ENCODE measurements around the gene CHCHD1. TPM values are rescaled to one million over a fixed set of nuclear protein-coding genes. Genes with fewer than 3 reads are reported as not detected.
A peak's percentile ranks its signal among the peaks of the same experiment; 100 is the strongest.
"Not testable (repeated sequence)": the region's sequence is repeated elsewhere in the genome, so short reads cannot be mapped to it uniquely, and the experiment has no call there.

The CHCHD1 gene
- total RNA-seq, 4 donors from 2014 or later: 2.6 to 37.4 (median 17.0) TPM

DNA sequence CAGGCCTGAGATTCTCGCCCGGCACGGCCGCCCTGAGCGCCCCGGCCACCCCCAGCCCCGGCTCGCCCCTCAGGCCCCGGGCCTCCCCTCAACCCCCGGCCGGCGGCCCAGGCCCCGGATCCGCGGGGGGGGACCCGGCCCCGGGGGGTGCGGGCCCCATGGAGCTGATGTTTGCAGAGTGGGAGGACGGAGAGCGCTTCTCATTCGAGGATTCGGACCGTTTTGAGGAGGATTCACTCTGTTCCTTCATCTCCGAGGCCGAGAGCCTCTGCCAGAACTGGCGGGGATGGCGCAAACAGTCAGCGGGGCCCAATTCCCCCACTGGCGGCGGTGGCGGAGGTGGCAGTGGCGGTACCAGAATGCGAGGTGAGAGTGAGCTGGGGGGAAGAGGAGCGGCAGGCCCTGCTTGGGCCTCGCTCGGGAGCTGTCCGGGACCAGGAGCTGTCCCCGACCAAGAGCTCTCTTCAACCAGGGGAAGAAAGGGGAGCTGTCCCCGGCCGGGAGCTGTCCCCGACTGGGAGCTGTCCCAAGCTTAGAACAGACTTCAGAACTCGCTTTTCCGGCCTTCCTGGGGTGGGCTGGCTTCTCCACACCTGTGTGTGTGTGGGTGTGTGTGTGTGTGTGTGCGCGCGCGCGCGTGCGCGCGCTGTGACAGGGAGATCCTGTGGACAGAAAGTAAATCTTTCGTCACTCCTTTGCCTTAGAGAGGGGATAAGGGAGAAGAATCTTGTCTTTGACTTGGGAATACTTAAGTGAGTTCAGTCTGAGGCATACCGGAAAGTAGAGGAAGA, 4.1 kb downstream of the CHCHD1 start:
- H3K4me1 ChIP-seq: peaks cover 19 to 52% (median 40%) of the 10 kb centered on the region in 4 donors
- peak overlapping the region; percentile 90 to 97 (median 94) for H3K27ac ChIP-seq
- peaks cover 0 to 17% (median 8%) of the 10 kb centered on the region in 4 donors for H3K36me3 ChIP-seq
- in situ Hi-C loops (cut with MboI; ENCODE audit: low pct_ligation_motif_present in 1 of 4, low pct_unique_long_range_greater_than_20kb in 1 of 4, low sequenced_read_pairs in 3 of 4) (no loop called here), intact Hi-C loops (cut with DNase I; ENCODE audit: low total_unique reads) (no loop called here)
- 0 to 1% methylated on average over 1 to 43 of the region's 54 CpGs for WGBS, 2 donors (ENCODE audit: low coverage in 1 of 2)
- H3K27me3 ChIP-seq: no peaks in the 10 kb centered on the region
- DNase-seq: peak; percentile 55
- H3K4me3 ChIP-seq: peak overlapping the region; percentile 76 to 95 (median 78)
- TF ChIP-seq POLR2AphosphoS5 (IDR thresholded peaks at IDR 0.05) (no peak), POLR2A (IDR thresholded peaks at IDR 0.05) (no peak), EP300 (IDR thresholded peaks at IDR 0.05; ENCODE audit: low read depth) (no peak)
- TF ChIP-seq, protein P1, sequence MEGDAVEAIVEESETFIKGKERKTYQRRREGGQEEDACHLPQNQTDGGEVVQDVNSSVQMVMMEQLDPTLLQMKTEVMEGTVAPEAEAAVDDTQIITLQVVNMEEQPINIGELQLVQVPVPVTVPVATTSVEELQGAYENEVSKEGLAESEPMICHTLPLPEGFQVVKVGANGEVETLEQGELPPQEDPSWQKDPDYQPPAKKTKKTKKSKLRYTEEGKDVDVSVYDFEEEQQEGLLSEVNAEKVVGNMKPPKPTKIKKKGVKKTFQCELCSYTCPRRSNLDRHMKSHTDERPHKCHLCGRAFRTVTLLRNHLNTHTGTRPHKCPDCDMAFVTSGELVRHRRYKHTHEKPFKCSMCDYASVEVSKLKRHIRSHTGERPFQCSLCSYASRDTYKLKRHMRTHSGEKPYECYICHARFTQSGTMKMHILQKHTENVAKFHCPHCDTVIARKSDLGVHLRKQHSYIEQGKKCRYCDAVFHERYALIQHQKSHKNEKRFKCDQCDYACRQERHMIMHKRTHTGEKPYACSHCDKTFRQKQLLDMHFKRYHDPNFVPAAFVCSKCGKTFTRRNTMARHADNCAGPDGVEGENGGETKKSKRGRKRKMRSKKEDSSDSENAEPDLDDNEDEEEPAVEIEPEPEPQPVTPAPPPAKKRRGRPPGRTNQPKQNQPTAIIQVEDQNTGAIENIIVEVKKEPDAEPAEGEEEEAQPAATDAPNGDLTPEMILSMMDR (IDR thresholded peaks at IDR 0.05): no peak
- H3K9me3 ChIP-seq: no peaks in the 10 kb centered on the region

DNA sequence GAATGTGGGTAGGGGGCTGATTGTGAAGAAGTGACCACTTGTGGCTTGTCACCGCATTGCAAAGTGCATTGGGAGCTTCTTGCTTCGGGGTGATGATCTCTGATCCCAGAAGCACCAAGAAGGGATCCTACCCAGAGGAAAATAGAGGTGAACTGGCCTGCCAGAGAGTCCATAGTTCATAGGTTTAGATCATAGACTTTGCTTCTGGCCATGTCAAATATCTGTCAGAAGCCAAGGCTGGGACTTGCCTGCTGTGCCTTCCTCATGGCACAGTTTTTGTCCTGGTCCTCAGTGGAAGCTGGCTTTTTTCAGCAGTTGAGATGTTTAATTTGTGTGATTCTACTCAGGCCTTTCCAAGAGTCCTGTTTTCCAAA, 4.7 kb downstream of the CHCHD1 start:
- peak overlapping the region; percentile 76 to 95 (median 78) for H3K4me3 ChIP-seq
- intact Hi-C loops (cut with DNase I; ENCODE audit: low total_unique reads): no loop called here
- whole genome bisulfite sequencing, 2 donors (ENCODE audit: low coverage in 1 of 2): 3 to 23% methylated on average over 2 of the region's 2 CpGs
- DNase-seq: no peak
- H3K36me3 ChIP-seq: peaks cover 0 to 23% (median 11%) of the 10 kb centered on the region in 4 donors
- H3K9me3 ChIP-seq: no peaks in the 10 kb centered on the region
- TF ChIP-seq EP300 (IDR thresholded peaks at IDR 0.05; ENCODE audit: low read depth) (no peak), POLR2A (IDR thresholded peaks at IDR 0.05) (no peak), POLR2AphosphoS5 (IDR thresholded peaks at IDR 0.05) (no peak)
- TF ChIP-seq, protein P1 (IDR thresholded peaks at IDR 0.05): no peak
- in situ Hi-C loops (cut with MboI; ENCODE audit: low pct_ligation_motif_present in 1 of 4, low pct_unique_long_range_greater_than_20kb in 1 of 4, low sequenced_read_pairs in 3 of 4): no loop called here
- peak overlapping the region; percentile 90 to 97 (median 94) for H3K27ac ChIP-seq
- no peaks in the 10 kb centered on the region for H3K27me3 ChIP-seq
- H3K4me1 ChIP-seq: peaks cover 18 to 47% (median 36%) of the 10 kb centered on the region in 4 donors

DNA sequence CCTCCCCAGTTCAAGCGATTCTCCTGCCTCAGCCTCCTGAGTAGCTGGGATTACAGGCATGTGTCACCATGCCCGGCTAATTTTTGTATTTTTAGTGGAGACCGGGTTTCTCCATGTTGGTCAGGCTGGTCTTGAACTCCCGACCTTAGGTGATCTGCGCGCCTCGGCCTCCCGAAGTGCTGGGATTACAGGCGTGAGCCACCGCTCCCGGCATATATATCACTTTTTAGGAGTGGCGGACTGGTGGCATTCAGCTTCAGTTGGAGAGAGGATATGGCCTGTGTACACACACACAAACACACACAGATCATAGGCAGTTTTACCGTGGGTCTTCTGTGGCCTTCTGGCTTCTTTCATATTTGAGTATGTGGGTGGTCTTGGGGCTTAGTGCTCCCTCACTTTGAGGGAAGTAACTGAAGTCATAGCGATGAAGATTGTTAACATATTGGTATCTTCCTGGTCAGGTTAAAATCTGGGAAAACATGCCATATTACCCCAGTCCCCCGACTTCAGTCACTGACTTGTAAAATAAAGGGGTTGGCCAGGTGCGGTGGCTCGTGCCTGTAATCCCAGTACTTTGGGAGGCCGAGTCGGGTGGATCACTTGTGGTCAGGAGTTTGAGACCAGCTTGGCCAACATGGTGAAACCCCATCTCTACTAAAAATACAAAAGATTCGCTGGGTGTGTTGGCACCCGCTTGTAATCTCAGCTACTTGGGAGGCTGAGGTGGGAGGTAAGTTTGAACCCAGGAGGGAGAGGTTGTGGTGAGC, 5.4 kb downstream of the CHCHD1 start:
- intact Hi-C loops (cut with DNase I; ENCODE audit: low total_unique reads); H3K9me3 ChIP-seq; DNase-seq; in situ Hi-C loops (cut with MboI; ENCODE audit: low pct_ligation_motif_present in 1 of 4, low pct_unique_long_range_greater_than_20kb in 1 of 4, low sequenced_read_pairs in 3 of 4); H3K27ac ChIP-seq; H3K27me3 ChIP-seq: not testable (repeated sequence)
- 91 to 93% methylated on average over 5 to 21 of the region's 21 CpGs for WGBS, 2 donors (ENCODE audit: low coverage in 1 of 2)
- Histone ChIP-seq H3K4me3 (peak overlapping the region in 1 of 4 donors; percentile 80), H3K36me3 (peaks cover 0 to 30% (median 17%) of the 10 kb centered on the region in 4 donors), H3K4me1 (peaks cover 18 to 47% (median 36%) of the 10 kb centered on the region in 4 donors)

DNA sequence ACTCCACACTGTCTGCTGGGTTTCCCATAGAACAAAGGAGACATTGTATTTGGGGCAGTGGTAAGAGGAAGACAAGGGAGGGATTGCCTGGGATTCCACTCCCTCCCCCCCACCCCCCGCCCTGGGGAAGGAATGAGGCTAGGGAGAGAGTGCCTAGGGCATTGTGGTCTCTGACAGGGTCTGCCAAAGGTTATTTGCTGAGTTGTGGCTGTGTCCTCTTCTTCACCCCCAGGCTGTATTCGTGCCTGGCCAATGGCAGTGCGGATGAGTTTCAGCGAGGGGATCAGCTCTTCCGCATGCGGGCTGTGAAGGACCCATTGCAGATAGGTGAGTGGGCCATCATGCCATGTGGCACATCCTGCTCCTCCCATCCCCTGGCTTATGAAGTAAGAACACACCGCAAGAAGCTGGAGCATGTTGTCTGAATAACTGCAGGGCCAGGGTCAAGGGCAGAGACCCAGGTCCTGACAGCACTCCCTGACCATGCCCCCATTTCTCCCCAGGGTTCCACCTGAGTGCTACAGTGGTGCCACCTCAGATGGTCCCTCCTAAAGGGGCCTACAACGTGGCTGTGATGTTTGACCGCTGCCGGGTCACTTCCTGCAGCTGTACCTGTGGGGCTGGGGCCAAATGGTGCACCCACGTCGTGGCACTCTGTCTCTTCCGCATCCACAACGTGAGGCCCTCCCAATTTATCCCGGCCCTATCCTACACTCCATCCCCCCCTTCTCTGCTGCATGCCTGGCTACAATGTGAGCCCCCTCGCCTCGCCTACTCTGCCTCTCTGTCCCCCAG, 7.2 kb downstream of the CHCHD1 start:
- Histone ChIP-seq H3K4me1 (peaks cover 12 to 30% (median 22%) of the 10 kb centered on the region in 4 donors), H3K4me3 (no peak overlapping the region), H3K27ac (no peak overlapping the region), H3K27me3 (no peaks in the 10 kb centered on the region), H3K9me3 (no peaks in the 10 kb centered on the region), H3K36me3 (peaks cover 0 to 45% (median 22%) of the 10 kb centered on the region in 4 donors)
- in situ Hi-C loops (cut with MboI; ENCODE audit: low pct_ligation_motif_present in 1 of 4, low pct_unique_long_range_greater_than_20kb in 1 of 4, low sequenced_read_pairs in 3 of 4) (no loop called here), intact Hi-C loops (cut with DNase I; ENCODE audit: low total_unique reads) (no loop called here)
- WGBS, 2 donors (ENCODE audit: low coverage in 1 of 2): 87% methylated on average over 17 of the region's 17 CpGs; no CpG with 5 or more reads in 1 of the 2 donors
- TF ChIP-seq EP300 (IDR thresholded peaks at IDR 0.05; ENCODE audit: low read depth) (no peak), POLR2AphosphoS5 (IDR thresholded peaks at IDR 0.05) (no peak), POLR2A (IDR thresholded peaks at IDR 0.05) (no peak)
- TF ChIP-seq, protein P1 (IDR thresholded peaks at IDR 0.05): no peak
- DNase-seq: no peak
